Activated naive CD4-positive, alpha-beta T cell (primary cell): Measurements from ENCODE around the gene HNRNPCL2.
"Not testable (repeated sequence)": the region's sequence is repeated elsewhere in the genome, so short reads cannot be mapped to it uniquely, and the experiment has no call there.

Source experiments
- DNase-seq, 4 experiments: peaks; one replicate each; lab custom pipeline; 2025; lab: John Stamatoyannopoulos, UW

HNRNPCL2 gene

DNA sequence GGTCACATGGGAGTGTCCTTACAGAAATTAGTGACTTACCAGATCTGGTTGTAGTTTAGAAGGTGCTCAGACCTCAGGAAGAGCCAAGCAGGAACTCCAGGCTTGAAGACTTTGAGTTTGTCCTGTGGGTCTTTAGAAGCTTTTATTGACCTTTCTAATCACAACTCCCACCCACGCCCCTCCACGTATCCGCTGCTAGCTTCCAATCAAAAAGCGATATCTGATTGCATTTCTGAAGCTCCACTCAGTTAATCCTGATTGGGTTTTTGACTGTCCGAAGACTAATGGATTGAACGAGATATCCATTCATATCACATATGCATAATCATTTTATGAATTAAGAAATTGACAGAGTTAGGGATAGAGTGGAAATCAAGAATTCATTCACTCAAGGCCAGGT, at the start of gene HNRNPCL2:
TSS of gene HNRNPCL2 (minus strand) at position 101 of the 400 bp plus-strand sequence. CDS start 454 bp downstream, outside the sequence.
- DNase-seq: not testable (repeated sequence)

DNA sequence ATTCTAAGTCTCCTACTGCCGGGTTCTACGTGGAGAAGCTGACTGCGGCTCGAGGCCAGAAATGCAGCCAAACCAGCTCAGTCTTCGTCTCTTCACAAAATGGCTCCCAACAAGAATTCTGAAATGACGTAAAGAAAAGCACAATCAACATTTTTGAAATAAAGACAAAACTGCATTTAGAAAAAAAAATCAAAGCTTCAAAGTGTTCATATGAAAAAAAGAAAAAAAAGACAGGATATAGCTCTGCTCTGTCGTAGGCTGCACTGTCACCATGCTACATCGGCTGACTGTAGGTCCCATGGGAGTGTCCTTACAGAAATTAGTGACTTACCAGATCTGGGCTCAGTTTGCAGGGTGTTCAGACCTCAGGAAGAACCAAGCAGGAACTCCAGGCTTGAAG, 48.9 kb upstream of the HNRNPCL2 start, which contains the start of gene HNRNPCL4:
TSS of gene HNRNPCL4 (minus strand) at position 101 of the 400 bp plus-strand sequence. CDS start 164 bp downstream, outside the sequence.
- not testable (repeated sequence) for DNase-seq

DNA sequence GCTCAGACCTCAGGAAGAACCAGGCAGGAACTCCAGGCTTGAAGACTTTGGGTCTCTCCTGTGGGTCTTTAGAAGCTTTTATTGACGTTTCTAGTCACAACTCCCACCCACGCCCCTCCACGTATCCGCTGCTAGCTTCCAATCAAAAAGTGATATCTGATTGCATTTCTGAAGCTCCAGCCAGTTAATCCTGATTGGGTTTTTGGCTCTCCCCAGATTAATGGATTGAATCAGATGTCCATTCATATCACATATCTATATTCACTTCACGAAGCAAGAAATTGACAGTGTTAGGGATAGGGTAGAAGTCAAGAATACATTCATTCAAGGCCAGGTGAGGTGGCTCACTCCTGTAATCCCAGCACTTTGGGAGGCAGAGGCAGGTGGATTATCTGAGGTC, 39.3 kb upstream of the HNRNPCL2 start, which contains the start of gene PRAMEF26:
TSS of gene PRAMEF26 (minus strand) at position 101 of the 400 bp plus-strand sequence. CDS start 2,914 bp downstream, outside the sequence.
- not testable (repeated sequence) for DNase-seq

DNA sequence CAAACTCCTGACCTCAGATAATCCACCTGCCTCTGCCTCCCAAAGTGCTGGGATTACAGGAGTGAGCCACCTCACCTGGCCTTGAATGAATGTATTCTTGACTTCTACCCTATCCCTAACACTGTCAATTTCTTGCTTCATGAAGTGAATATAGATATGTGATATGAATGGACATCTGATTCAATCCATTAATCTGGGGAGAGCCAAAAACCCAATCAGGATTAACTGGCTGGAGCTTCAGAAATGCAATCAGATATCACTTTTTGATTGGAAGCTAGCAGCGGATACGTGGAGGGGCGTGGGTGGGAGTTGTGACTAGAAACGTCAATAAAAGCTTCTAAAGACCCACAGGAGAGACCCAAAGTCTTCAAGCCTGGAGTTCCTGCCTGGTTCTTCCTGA, 46.2 kb downstream of the HNRNPCL2 start, which contains the start of gene PRAMEF25:
TSS of gene PRAMEF25 (plus strand) at position 301 of the 400 bp plus-strand sequence. CDS start 2,920 bp downstream, outside the sequence.
- not testable (repeated sequence) for DNase-seq
